Measurements from ENCODE around the gene NUDT2. TPM values are rescaled to one million over a fixed set of nuclear protein-coding genes. Genes with fewer than 3 reads are reported as not detected.

The NUDT2 gene
- total RNA-seq, 5 donors from 2014 or later (not counting 1 experiment from before 2014, with no cell fraction given): 9.9 to 22.7 (median 17.4) TPM

DNA sequence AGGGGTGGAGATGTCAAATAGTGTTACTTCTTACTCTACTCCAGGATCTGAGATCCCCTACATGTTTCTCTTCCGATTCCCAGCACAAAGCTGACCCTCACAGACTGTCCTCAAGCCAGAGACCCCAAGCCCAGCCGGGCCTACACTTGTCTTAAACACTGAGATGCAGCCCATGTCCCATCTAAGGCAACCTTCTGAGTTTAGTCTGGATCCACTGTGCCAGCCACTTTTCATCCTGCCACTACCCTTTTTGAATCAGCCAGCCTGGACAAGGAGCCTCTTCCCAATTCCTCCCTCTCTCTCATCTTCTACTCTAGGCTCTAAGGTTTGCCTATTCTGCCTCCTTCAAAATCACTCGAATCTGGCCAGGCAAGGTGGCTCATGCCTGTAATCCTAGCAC, 53.5 kb downstream of the NUDT2 start:
- 85% methylated on average over 3 of the region's 3 CpGs for WGBS (ENCODE audit: insufficient coverage)
- POLR2A ChIA-PET: interaction anchor here in 1 of 2 donors (0.7 kb wide), 1 partner anchor 52 kb away, joined by 6 read pairs; no protein-coding TSS in a partner anchor
- Mint-ChIP-seq H3K27ac (no peak overlapping the region), H3K36me3 (no peaks in the 10 kb centered on the region), H3K9me3 (no peaks in the 10 kb centered on the region), H3K27me3 (no peaks in the 10 kb centered on the region), H3K4me1 (peaks cover 27 to 36% (median 33%) of the 10 kb centered on the region in 3 donors), H3K4me3 (no peak overlapping the region)
- Histone ChIP-seq H3K9me3 (no peaks in the 10 kb centered on the region), H3K36me3 (ENCODE audit: control insufficient read depth in 2 of 2, extremely low read depth in 1 of 2, insufficient read depth in 1 of 2, low read length in 1 of 2) (no peaks in the 10 kb centered on the region), H3K4me1 (ENCODE audit: control insufficient read depth in 1 of 2, extremely low read depth in 1 of 2, insufficient read depth in 2 of 2, low read length in 2 of 2) (peaks cover 8 to 28% of the 10 kb centered on the region in 2 experiments), H3K27me3 (replicated peaks in 1 of 2; ENCODE audit: control insufficient read depth in 2 of 2, extremely low read depth in 1 of 2, insufficient read depth in 2 of 2, low read length in 1 of 2) (peaks cover 0 to 3% of the 10 kb centered on the region in 2 experiments), H3K27ac (ENCODE audit: low read length) (no peak overlapping the region), H3K4me3 (ENCODE audit: control insufficient read depth in 1 of 2, extremely low read depth in 1 of 2, low read length in 1 of 2) (no peak overlapping the region)
- CTCF ChIA-PET: no interaction called here
- ATAC-seq (replicated peaks in 1 of 4): no peak
- DNase-seq: no peak

DNA sequence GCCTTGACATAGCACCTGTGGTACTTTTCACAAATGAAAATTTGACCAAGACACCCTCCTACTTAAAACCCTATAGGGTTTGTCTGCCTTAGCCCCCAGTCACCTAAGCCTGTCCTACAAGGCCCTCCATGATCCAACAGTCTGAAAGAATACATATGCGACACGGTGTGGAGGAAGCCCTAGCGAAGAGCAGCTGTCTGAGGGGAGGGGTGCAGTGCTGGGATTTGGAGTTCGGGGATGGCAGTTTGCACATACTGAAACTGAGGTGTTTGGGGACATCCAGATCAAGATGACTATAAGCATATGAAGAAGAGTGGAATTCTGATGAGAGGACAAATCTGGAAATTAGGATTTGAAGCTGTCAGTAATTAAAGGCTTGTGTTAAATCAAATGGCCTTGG, 54.5 kb downstream of the NUDT2 start:
- ChIA-PET POLR2A (no interaction called here), CTCF (no interaction called here)
- Mint-ChIP-seq H3K27ac (no peak overlapping the region), H3K4me3 (no peak overlapping the region), H3K27me3 (no peaks in the 10 kb centered on the region), H3K36me3 (no peaks in the 10 kb centered on the region), H3K9me3 (no peaks in the 10 kb centered on the region), H3K4me1 (peaks cover 26 to 29% (median 27%) of the 10 kb centered on the region in 3 donors)
- H3K4me3 ChIP-seq (ENCODE audit: control insufficient read depth in 1 of 2, extremely low read depth in 1 of 2, low read length in 1 of 2): no peak overlapping the region
- ATAC-seq (replicated peaks in 1 of 4) (no peak), DNase-seq (no peak)
- H3K27me3 ChIP-seq (replicated peaks in 1 of 2; ENCODE audit: control insufficient read depth in 2 of 2, extremely low read depth in 1 of 2, insufficient read depth in 2 of 2, low read length in 1 of 2): peaks cover 0 to 3% of the 10 kb centered on the region in 2 experiments
- H3K36me3 ChIP-seq (ENCODE audit: control insufficient read depth in 2 of 2, extremely low read depth in 1 of 2, insufficient read depth in 1 of 2, low read length in 1 of 2): no peaks in the 10 kb centered on the region
- 85% methylated on average over 2 of the region's 4 CpGs for WGBS (ENCODE audit: insufficient coverage)
- H3K9me3 ChIP-seq: no peaks in the 10 kb centered on the region
- H3K27ac ChIP-seq (ENCODE audit: low read length): no peak overlapping the region
- peaks cover 8 to 26% of the 10 kb centered on the region in 2 experiments for H3K4me1 ChIP-seq (ENCODE audit: control insufficient read depth in 1 of 2, extremely low read depth in 1 of 2, insufficient read depth in 2 of 2, low read length in 2 of 2)

DNA sequence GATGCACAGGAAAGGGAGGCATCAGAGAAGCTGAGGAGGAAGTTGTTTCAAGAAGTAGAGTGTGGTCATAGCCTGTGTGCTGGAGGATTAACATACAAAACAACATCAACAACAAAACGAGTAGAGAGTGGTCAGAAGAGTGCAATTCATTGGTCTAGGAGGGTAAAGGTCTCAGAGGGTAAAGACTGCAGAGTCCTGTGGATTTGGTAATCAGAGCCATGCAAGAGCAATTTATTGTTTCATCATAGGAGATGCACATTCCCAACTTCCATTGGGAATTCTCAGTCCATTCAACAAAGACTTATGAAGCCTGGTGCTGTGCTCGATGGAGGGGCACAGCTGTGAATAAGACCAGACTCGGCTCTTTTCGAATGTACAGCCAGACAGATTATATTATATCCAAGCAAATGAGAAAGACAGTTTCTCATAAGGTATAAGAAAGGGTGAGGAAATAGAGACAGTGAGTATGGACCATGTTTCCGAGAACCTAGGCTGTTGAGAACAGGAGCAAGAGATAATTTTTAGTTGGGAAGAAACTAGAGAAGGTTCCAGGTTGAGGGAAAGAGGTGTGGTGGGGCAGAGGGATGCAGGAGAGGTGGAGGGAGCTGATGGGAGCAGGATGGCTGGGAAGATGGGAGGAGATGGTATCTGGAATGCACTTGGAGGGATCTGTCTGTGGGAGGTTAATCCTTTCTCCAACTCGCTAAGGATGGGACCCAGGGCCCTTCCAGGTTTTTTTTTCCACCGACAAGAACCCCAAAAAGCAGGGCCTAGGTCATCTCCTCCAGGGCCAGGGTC, 55.2 kb downstream of the NUDT2 start:
- no peak for ATAC-seq (replicated peaks in 1 of 4)
- POLR2A ChIA-PET: no interaction called here
- peaks cover 8 to 19% of the 10 kb centered on the region in 2 experiments for H3K4me1 ChIP-seq (ENCODE audit: control insufficient read depth in 1 of 2, extremely low read depth in 1 of 2, insufficient read depth in 2 of 2, low read length in 2 of 2)

DNA sequence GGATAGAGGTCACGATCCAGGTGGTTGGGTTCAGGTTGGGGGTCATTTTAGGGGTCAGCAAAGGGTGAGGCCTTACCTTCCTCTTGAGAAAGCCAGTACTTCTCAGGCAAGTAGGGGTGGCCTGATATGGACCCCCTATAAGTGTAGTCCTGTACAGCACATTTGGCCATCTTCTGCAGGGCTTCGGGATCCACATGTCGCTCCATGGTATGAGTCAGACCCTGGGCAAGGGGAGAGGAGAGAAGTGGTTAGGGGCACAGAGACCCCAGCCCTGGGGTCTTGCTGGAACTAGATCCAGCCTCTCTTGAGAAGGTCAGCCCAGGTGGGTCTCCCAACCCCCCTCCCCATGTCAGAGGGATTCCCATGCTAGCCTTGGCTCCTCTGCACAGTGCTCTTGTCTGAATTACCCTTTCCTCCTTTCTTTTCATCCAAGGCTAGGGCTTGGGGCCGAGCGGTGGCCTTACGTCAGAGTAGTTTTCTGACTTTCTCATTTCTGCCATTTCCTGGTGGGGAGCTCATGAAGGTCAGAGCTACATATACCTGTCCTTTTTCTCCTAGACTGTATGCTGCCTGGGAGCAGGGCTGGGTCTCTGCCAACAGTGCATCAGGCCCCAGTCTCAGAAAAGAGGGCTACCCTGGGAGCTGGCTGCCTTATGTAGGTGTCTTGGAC, 56.3 kb downstream of the NUDT2 start:
- Histone ChIP-seq H3K4me3 (ENCODE audit: control insufficient read depth in 1 of 2, extremely low read depth in 1 of 2, low read length in 1 of 2) (no peak overlapping the region), H3K27me3 (replicated peaks in 1 of 2; ENCODE audit: control insufficient read depth in 2 of 2, extremely low read depth in 1 of 2, insufficient read depth in 2 of 2, low read length in 1 of 2) (peaks cover 0 to 3% of the 10 kb centered on the region in 2 experiments), H3K36me3 (ENCODE audit: control insufficient read depth in 2 of 2, extremely low read depth in 1 of 2, insufficient read depth in 1 of 2, low read length in 1 of 2) (no peaks in the 10 kb centered on the region), H3K27ac (ENCODE audit: low read length) (no peak overlapping the region), H3K9me3 (no peaks in the 10 kb centered on the region), H3K4me1 (ENCODE audit: control insufficient read depth in 1 of 2, extremely low read depth in 1 of 2, insufficient read depth in 2 of 2, low read length in 2 of 2) (peaks cover 0 to 9% of the 10 kb centered on the region in 2 experiments)
- no peaks in the 10 kb centered on the region for H3K36me3 Mint-ChIP-seq
- no peaks in the 10 kb centered on the region for H3K27me3 Mint-ChIP-seq
- CTCF ChIA-PET: interaction anchor here in 1 of 2 donors (0.6 to 0.7 kb wide), 2 partner anchors 12 to 18 kb away, joined by 3 to 9 read pairs; no protein-coding TSS in a partner anchor
- WGBS (ENCODE audit: insufficient coverage): 70% methylated on average over 2 of the region's 6 CpGs
- H3K27ac Mint-ChIP-seq: no peak overlapping the region
- no peak for ATAC-seq (replicated peaks in 1 of 4)
- H3K9me3 Mint-ChIP-seq: no peaks in the 10 kb centered on the region
- POLR2A ChIA-PET: no interaction called here
- H3K4me1 Mint-ChIP-seq: peaks cover 9 to 12% (median 9%) of the 10 kb centered on the region in 3 donors
- H3K4me3 Mint-ChIP-seq: no peak overlapping the region
- no peak for DNase-seq

More for the DNA sequence above, 55.2 kb downstream of the NUDT2 start:
- Histone ChIP-seq H3K27me3 (replicated peaks in 1 of 2; ENCODE audit: control insufficient read depth in 2 of 2, extremely low read depth in 1 of 2, insufficient read depth in 2 of 2, low read length in 1 of 2) (peaks cover 0 to 3% of the 10 kb centered on the region in 2 experiments), H3K27ac (ENCODE audit: low read length) (no peak overlapping the region), H3K9me3 (no peaks in the 10 kb centered on the region), H3K36me3 (ENCODE audit: control insufficient read depth in 2 of 2, extremely low read depth in 1 of 2, insufficient read depth in 1 of 2, low read length in 1 of 2) (no peaks in the 10 kb centered on the region), H3K4me3 (ENCODE audit: control insufficient read depth in 1 of 2, extremely low read depth in 1 of 2, low read length in 1 of 2) (no peak overlapping the region)
- Mint-ChIP-seq H3K4me1 (peaks cover 20 to 23% (median 20%) of the 10 kb centered on the region in 3 donors), H3K9me3 (no peaks in the 10 kb centered on the region), H3K27me3 (no peaks in the 10 kb centered on the region), H3K36me3 (no peaks in the 10 kb centered on the region), H3K27ac (no peak overlapping the region), H3K4me3 (no peak overlapping the region)
- CTCF ChIA-PET: no interaction called here
- WGBS (ENCODE audit: insufficient coverage): 91% methylated on average over 2 of the region's 7 CpGs
- DNase-seq: no peak

DNA sequence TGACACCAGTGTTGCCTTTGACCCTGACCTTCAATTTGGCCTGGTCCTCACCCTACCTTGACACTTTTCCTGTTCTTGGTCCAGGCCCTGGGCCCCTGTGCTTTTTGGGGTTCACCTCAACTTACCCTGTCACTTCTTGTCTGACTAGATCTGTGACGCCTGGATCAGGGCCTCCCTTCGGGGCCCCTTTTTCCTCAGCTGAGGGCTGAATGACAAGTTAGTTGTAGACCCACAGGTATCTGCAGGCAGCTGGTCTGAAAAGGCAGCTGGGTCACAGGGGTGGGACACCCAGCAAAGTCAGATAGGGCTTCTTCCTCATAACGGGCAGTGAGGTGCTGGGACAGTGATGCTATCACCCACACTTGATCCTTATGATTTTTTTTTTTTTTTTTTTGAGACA, 57.3 kb downstream of the NUDT2 start:
- Mint-ChIP-seq H3K9me3 (no peaks in the 10 kb centered on the region), H3K36me3 (no peaks in the 10 kb centered on the region), H3K4me1 (peaks cover 0 to 3% (median under 1%) of the 10 kb centered on the region in 3 donors), H3K27me3 (peaks cover 0 to 3% of the 10 kb centered on the region in 2 donors), H3K4me3 (no peak overlapping the region), H3K27ac (no peak overlapping the region)
- Histone ChIP-seq H3K27me3 (replicated peaks in 1 of 2; ENCODE audit: control insufficient read depth in 2 of 2, extremely low read depth in 1 of 2, insufficient read depth in 2 of 2, low read length in 1 of 2) (no peaks in the 10 kb centered on the region), H3K9me3 (no peaks in the 10 kb centered on the region), H3K4me3 (ENCODE audit: control insufficient read depth in 1 of 2, extremely low read depth in 1 of 2, low read length in 1 of 2) (no peak overlapping the region), H3K4me1 (ENCODE audit: control insufficient read depth in 1 of 2, extremely low read depth in 1 of 2, insufficient read depth in 2 of 2, low read length in 2 of 2) (no peaks in the 10 kb centered on the region), H3K27ac (ENCODE audit: low read length) (no peak overlapping the region), H3K36me3 (ENCODE audit: control insufficient read depth in 2 of 2, extremely low read depth in 1 of 2, insufficient read depth in 1 of 2, low read length in 1 of 2) (no peaks in the 10 kb centered on the region)
- POLR2A ChIA-PET: no interaction called here
- CTCF ChIA-PET: interaction anchor here in 1 of 2 donors (0.7 kb wide), 1 partner anchor 13 kb away, joined by 9 read pairs; no protein-coding TSS in a partner anchor
- DNase-seq (no peak), ATAC-seq (replicated peaks in 1 of 4) (no peak)
- WGBS (ENCODE audit: insufficient coverage): 80% methylated on average over 1 of the region's 3 CpGs

DNA sequence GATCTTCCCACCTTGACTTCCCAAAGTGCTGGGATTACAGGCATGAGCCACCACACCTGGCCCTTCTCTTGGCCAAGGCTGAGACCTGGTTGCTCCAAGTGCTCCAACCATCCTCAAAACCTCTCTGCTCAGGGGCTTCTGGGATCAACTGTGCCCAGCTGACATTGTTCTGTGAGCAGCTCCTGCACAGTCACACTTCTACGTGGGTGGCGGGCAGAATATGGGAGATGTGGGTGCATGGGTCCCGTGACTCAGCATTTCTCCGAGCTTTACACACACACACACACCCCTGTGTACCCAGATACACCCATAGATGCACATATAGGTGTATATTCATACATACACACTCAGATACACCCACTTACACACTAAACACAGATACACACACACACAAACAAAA, 57.9 kb downstream of the NUDT2 start:
- DNase-seq (no peak), ATAC-seq (replicated peaks in 1 of 4) (no peak)
- no peaks in the 10 kb centered on the region for H3K4me1 ChIP-seq (ENCODE audit: control insufficient read depth in 1 of 2, extremely low read depth in 1 of 2, insufficient read depth in 2 of 2, low read length in 2 of 2)
- H3K36me3 Mint-ChIP-seq: no peaks in the 10 kb centered on the region
- H3K27ac Mint-ChIP-seq: no peak overlapping the region
- H3K27ac ChIP-seq (ENCODE audit: low read length): no peak overlapping the region
- no peak overlapping the region for H3K4me3 ChIP-seq (ENCODE audit: control insufficient read depth in 1 of 2, extremely low read depth in 1 of 2, low read length in 1 of 2)
- H3K36me3 ChIP-seq (ENCODE audit: control insufficient read depth in 2 of 2, extremely low read depth in 1 of 2, insufficient read depth in 1 of 2, low read length in 1 of 2): no peaks in the 10 kb centered on the region
- ChIA-PET CTCF (no interaction called here), POLR2A (no interaction called here)
- H3K27me3 ChIP-seq (replicated peaks in 1 of 2; ENCODE audit: control insufficient read depth in 2 of 2, extremely low read depth in 1 of 2, insufficient read depth in 2 of 2, low read length in 1 of 2): no peaks in the 10 kb centered on the region
- H3K4me3 Mint-ChIP-seq: no peak overlapping the region
- H3K27me3 Mint-ChIP-seq: peaks cover 0 to 3% of the 10 kb centered on the region in 2 donors
- no peaks in the 10 kb centered on the region for H3K9me3 ChIP-seq
- WGBS (ENCODE audit: insufficient coverage): 60% methylated on average over 1 of the region's 4 CpGs
- H3K9me3 Mint-ChIP-seq: no peaks in the 10 kb centered on the region
- no peaks in the 10 kb centered on the region for H3K4me1 Mint-ChIP-seq
